Stimulated activated naive CD4-positive, alpha-beta T cell (primary cell): ENCODE data around the gene SH3RF2.
"Not testable (repeated sequence)": the region's sequence is repeated elsewhere in the genome, so short reads cannot be mapped to it uniquely, and the experiment has no call there.

Experiments used
- DNase-seq, 6 experiments: peaks; one replicate each; lab custom pipeline; 2025; lab: John Stamatoyannopoulos, UW

Gene SH3RF2

DNA sequence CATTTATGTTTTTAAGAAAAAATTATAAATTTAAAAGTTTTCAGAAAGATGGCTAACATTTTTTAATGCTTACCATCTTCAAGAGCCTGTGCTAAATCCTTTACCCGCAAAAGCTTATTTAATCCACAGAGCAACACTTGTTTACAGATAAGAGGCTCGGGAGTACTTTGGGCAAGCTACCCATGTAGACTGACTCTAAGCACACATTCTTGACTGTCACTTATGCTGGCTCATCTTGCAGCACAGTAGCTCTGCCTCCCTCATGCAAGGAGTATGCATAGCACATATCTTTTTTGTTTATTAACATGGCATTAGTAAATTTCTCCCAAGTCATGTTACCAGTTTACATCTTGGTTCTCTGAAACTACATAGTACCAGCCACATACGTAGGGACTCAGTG is 14.7 kb downstream of the SH3RF2 start:
- DNase-seq = no peak

DNA sequence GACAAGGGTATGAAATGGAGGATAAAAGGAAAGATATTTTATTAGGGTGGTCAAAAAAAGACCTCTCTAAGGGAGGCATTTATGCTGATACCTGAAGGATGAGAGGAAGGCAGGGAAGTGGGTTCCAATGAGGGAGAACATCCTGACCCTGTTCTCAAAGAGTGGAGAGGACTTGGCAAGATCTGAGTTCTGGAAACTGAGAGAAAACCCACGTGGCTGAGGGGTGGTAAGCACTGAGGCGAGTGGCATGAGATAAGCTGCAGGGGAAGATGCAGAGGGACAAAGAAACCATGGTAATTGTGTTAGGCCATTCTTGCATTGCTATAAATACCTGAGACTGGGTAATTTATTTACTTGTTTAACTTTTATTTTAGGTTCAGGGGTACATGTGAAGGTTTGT is 16.8 kb downstream of the SH3RF2 start:
- no peak for DNase-seq

DNA sequence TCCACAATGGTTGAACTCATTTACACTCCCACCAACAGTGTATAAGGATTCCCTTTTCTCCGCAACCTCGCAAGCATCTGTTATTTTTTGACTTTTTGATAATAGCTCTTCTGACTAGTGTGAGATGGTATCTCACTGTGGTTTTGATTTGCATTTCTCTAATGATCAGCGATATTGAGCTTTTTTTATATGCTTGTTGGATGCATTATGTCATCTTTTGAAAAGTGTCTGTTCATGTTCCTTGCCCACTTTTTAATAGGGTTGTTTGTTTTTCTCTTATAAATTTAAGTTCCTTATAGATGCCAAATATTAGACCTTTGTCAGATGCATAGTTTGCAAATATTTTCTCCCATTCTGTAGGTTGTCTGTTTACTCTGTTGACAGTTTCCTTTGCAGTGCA is 17.8 kb downstream of the SH3RF2 start:
- DNase-seq = not testable (repeated sequence)

DNA sequence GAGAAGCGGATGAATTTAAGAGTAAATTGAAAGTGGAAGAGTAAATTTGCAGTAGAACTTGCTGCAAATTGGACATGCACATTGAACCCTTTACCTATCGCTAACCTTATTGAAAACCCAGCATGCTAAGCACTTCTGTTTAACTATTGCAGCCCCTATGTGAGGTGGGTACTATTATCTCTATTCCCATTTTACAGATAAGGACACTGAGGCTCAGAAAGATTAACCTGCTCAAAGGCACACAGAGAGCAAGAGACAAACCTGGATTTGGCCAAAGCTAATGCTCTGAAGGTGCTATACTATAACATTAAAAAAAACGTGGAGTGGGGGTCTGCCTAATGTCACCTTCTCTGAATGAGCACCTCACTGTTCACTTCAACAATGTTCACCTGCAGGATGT is 21.0 kb downstream of the SH3RF2 start:
- no peak for DNase-seq

DNA sequence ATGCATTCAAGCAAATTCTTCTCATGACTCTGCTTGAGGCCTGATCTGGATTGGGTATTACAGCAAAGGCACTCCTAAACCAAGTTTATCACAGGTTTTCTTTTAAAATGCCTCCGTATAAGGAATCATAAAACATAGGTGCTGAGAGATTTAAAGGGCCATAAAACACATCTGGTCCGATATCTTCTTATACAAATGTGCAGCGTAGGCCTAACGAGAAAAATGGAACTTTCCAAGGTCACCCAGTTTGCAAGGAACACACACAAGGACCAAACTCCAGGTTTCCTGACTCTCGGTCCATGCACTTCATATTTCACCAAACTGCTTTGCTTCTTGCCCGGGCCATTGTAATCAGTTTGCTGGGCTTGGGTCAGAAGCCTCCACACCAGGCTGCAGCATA is 22.1 kb downstream of the SH3RF2 start:
- DNase-seq = no peak

DNA sequence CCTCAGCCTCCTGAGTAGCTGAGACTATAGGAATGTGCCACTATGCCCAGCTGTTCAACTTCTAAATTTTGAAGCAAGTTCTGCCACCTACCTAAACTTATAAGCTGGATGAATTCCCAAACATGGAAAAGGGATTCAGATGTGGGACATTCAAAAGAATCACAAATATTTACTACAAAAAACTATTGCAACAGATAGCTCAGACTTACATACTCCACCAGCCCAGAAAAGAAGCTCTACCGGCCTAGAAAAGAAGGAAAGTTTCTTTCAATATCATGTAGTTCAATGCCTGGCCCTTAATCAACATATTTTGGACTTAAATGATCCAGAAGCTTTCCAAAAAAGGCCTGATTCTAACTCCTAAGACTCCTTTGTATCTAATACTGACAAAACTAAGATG is 23.8 kb downstream of the SH3RF2 start:
- no peak for DNase-seq

DNA sequence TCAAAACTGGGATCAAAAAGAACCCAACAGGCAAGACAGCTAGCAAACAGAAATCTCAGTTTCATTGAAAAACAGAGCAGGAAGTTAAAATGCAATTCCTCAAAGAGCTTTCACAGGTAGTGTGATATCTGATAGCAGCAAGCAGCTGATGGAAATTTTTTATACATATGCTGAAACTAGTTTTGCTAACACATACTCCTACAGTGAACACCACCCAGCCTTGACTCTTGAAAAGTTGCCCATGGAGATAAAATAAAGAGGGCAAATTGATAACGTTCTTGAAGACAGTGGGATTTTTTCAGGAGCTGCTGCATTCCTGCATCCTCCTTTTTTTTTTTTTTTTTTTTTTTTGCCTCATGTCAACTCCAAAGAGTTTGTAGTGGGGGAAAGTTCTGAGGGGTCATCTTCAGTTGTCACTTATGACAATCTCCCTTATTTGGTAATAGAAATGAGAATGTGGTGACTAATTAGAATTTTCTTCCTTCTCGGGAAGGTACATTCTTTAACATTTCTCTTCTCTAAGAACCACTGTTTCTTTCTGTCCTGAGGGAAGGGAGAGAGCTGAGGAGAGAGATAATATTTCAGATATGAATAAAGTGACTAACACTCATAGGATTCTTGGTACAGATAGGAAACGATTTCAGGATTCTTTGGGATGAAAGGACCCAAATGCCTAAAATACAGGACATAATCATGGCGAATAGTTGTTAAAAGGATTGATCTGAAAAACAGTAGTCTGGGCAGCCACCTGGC is 24.6 kb downstream of the SH3RF2 start:
- DNase-seq = no peak

DNA sequence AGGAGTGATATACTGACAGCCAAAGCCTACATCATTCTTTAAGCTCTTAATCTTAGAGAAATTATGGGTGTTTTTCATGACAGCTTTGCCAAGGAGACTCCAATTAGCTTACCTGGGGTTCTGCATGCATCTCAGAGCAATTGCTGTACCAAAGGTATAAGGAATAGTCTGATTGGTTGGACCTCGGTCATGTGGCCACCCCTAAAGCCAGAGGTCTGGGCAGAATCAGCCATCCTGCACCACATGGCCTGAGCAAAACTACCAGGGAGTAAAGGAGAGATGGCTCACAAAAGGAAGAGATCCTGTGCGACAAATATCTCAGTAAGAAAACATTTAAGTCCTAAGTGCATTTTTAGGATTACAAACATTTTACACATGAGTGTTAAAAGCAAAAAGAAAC is 25.6 kb downstream of the SH3RF2 start:
- DNase-seq = no peak

DNA sequence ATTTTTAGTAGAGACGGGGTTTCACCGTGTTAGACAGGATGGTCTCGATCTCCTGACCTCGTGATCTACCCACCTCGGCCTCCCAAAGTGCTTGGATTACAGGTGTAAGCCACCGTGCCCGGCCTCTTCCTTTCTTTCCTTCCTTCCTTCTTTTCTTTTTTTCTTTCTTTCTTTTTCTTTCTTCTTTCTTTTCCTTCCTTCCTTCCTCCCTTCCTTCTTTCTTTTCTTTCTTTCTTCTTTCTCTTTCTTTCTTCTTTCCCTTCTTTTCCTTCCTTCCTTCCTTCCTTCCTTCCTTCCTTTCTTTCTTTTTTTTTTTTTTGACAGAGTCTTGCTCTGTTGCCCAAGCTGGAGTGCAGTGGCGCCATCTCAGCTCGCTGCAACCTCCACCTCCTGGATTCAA is 27.6 kb downstream of the SH3RF2 start:
- not testable (repeated sequence) for DNase-seq

DNA sequence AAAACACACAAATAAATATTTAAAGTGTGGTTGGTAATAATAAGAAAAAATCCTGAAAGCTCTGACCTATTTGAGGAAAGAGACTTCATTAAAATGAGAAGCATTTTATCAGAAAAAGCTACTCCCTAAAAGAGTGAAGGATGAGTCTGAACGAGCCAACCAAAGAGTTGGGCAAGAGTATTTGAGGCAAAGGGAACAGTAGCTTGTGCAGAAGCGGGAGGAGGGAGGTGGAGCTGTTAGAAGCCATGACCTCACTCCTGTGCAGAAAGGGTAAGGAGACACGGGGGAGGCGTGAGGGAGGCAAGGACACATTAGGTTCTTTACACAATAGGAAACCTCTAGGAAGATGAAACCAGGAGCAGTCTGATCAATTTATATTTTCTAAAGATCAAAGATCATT is 29.4 kb downstream of the SH3RF2 start:
- DNase-seq = no peak

DNA sequence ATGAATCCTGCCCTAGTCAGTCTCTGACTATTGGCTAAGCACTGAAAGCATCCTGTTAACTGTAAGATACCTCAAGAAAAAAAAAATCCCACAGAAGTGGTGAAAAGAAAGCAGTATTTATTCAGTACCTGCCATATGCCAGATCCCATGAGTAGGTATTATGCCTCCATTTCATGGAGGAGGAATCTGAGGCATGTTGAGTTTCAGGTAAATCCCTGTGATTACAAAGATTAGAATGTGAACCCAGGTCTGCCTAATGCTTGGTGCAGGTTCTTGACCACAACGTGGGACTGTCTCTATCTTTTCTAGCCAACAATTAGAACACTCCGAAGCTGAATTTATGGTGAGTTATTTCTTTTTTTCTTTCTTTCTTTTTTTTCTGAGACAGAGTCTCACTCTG is 30.9 kb downstream of the SH3RF2 start:
- DNase-seq = no peak

DNA sequence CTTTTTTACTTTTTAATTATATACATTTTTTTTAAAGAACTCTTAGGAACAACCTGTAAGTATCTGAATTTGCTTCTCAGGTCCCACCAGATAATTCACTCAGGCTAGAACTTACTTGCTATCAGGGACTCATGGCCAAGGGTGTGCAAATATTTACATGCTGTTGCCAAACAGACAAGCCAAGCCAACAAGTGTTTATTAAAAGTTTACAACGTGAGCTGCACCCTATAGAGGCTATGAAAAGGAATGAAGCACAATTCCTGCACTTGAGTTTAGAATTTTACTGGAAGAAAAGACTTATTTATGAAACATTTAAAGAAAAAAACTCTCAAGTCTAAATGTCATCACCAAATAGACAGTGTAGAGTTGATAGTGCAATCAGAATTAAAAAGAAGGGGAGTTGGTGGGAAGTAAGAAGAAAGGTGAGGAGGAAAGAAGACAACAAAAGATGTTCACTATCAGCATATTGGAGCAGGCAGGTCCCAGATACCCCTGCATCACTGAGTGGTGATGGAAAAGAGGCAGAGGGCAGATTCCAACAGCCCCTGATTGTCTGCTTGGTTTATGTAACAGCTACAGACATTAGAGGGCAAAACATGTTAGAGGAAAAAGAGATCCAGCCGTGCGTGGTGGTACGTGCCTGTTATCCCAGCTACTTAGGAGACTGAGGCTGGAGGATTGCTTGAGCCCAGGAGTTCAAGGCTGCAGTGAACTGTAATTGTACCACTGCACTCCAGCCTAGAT is 32.8 kb downstream of the SH3RF2 start:
- DNase-seq = no peak

DNA sequence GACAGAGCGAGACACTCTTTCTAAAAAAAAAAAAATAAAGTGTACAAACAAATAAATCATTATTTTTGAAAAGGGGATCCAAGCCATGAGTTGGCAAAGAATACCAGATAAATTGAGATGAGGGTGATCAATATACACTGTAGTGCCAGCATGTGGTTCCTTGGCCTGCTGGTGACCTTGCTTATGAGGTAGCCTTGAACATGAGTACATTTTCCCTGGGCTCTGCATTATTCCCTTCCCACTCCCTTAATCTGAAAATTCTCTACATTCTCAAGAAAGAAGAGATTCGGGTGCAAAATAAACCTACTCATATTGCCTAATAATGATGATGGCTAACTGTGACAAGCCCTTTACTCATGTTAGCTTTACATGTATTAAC is 33.3 kb downstream of the SH3RF2 start:
- no peak for DNase-seq

DNA sequence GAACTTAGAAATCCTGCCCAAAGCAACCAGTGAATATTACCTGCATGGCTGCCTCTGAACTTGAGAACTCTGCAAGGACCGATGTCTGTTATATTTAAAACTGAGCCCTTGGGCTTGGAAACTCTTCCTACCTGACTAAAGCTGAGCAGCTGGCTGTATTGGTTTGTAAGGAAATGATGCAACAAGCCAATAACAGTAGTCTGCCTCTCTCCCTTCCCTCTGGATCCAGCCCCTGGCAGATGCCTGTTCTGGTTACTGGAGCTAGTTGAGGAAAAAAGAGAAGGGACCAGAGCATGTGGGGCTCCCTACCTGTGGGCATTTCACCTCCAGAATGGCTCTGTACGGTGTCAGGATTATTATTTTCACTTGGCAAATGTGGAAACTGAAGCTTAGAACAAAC is 34.7 kb downstream of the SH3RF2 start:
- no peak for DNase-seq

DNA sequence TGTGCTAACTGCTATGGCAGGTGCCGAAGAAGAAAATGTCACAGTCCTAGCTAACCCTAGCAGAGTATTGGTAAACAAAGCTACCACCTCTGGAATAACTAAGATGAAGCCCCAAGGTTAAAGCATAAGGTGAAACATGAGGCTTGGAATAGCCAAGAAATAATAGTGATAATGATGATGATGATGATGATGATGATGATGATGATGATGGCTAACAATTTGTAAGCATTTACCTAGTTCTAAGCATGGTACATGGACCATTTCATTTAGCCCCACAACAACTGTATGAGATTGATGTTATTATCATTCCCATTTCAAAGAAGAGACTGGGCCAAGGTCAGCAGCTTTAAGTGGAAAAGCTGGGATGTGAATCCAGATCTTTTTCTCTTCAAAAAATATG is 35.3 kb downstream of the SH3RF2 start:
- DNase-seq = no peak

DNA sequence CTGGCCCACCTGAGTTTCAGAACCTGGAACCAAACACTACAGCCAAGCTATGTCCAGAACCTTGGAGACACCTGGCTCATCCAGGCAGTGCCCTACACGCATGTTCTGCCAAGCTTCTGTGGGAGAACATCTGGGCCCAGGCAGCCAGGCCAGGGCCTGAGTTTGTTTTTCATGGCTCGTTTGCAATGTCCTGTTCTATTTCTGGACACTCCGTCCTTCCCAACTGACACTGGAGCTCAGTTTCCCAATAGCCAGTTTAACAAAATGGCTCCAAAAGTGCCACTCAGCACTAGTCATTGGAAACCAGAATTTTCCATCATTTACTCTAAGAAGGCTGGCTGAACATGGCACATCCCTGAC is 38.6 kb downstream of the SH3RF2 start:
- no peak for DNase-seq

DNA sequence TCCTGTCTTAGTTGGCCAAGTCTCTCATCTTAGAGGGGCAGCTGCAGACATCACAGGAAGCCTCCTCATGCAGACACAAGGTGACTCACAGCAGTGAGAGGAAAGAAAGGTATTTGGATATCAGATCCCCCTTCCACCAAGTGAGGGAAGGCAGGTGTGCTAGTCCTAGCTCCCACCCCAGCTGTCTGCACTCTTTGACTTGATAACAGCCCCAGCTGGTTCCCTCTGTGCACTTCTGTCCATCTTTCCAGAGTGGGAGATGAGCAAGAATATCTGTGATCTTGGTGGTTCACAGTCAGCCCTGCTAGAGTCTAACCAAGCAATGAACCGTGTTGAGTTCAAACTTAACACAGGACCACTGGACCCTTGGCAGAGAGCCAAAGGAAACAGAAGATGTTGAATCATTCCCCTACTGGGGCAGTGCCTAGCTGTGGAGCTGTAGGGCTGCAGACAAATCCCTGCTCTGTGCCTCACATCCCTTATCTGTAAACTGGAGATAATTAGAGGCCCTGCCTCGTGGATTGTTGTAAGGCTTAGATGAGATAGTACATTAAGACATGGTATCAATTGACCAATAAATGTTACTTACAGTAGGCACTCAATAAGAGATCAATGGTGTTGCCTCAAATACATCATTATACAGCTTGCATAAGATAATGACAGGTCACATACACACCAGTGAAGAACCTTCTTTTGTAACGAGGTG is 39.1 kb downstream of the SH3RF2 start:
- DNase-seq = no peak

DNA sequence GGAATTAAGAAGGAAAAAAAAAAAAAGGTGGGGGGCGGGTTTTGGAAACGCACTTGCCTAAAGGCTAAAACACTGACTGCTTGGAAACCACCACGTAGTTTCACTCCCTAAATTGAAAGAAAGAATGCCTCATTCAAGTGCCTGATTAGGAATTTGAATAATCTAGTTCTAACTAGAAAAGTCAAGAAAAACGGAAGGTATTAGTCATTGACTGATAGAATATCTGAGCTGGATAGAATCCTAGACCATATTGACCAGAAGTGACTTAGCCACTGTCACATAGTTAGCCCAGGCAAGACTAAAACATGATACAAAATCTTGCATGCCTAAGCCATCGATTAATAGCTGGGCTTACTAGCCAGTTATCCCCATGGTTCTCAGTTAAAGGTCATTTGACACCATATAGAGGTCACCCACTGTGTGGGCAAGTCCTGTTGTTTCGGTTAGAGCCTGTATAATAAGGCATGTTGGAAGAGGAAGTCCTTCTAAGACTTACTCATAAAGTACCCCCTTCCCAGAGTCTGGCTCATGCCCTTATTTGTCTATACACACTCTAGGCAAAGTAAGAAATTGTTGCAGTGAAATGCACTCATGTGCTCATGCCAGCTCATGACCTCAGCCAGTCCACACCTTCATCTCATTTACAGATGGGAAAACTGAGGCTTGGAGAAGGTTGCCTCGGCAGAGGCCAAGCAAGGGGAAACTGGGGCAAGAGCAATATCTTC is 40.2 kb downstream of the SH3RF2 start:
- no peak for DNase-seq

DNA sequence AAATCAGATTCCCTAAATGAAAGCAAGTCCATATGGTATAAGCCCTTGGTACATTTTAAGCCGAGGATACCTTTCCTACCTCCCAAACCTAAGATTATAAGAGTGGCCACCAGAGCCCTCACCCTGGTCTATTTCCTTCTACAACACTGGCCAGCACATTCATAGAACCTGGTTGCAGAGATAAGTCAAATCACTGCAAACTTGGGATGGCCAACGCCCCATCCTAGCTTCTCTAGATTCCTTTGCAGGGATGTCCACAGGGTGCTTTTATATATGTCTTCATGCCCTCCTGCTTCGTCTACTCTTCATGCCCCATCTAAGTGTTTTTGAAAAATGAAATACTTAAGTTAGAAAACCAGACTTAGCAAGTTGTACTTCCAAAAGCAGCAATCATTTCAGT is 41.8 kb downstream of the SH3RF2 start:
- no peak for DNase-seq

DNA sequence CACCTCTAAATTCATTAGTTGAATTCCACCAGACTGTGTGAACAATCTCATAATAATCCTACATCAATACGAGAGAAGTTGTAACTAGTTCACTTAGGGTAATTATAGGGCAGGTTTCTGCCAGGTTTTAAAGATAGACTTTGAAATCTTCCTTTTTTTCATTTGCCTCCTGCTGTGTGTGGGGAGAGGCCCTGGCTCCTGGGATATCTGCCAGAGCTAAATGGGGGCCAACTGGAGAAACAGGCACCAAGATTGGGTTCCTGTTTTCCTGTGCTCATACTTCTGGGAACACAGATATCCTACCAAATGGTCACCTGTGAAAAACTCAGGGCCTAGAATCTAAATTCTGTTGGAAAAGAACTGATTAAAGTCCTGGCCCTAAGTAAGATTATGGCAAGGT is 42.3 kb downstream of the SH3RF2 start:
- DNase-seq = no peak

DNA sequence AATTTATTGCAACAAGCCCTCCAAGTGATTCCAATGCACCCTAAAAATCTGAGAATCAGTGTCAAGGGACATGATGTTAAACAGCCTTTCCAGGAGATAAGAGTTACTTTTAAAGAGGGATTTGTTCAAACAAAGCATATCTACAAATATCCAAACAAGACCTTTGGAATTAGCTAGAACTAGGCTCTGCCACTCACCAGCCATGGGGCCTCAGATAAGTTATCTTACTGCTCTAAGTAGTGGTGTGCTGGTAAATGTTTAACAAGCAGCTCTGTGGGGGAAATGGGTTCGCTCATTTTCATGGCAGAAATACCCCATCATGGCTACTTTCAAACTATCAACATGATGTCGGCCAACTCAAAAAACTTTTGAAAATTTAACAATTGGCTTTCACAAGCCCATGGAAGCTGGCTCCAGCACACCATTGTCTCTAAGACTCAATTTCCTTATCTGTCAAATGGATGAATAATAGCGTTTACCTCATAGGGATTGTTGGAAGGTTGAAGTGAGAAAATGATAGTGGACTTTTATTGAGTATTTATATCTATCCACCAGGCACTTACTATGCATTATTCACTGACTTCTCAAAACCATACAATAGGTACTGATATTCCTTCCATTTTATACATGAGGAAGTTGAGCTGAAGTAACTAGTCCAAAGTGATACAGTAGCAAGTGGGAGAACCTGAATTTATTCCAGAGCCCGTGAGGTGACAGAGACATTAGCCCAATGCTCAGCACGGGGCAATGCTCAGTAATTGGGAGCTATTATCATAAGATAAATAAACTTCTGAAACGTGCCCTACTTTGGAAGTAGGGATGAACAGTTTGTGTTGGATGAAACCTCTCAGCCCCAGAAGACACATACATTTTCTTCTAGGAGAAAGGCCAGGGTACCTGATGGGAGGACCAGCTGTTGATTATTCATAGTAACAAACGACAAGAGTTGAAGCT is 43.2 kb downstream of the SH3RF2 start:
- DNase-seq = no peak
